Keratinocyte (primary cell): ENCODE measurements around the gene COPS8.

ENCODE experiments used
- CTCF ChIP-seq, 3 experiments: IDR thresholded peaks in 1 of 3; conservative IDR thresholded peaks in 1 of 3; optimal IDR thresholded peaks in 1 of 3; 2 replicates in 2 of 3; 3 replicates in 1 of 3; pipeline versions ENCODE3 to v1.5.1; 2011; ENCODE audit warnings: low read length in 3 of 3, mild to moderate bottlenecking in 3 of 3, moderate library complexity in 2 of 3, control low read depth in 1 of 3, inconsistent platforms in 1 of 3; ENCODE audit not compliant: insufficient read depth in 2 of 3; ENCODE audit errors: extremely low read depth in 1 of 3
- EZH2 ChIP-seq: IDR thresholded peaks from one replicate; pipeline ENCODE4 v1.6.1; 2012; ENCODE audit warnings: inconsistent platforms, mild to moderate bottlenecking, low read length, moderate library complexity

GRCh38 chr2:237124820-237125219 lies 39.1 kb downstream of the COPS8 start:
- no peak for TF ChIP-seq CTCF (optimal IDR thresholded peaks at IDR 0.05 in 1 of 3, IDR thresholded peaks at IDR 0.05 in 1 of 3, conservative IDR thresholded peaks at IDR 0.05 in 1 of 3; ENCODE audit: extremely low read depth in 1 of 3, insufficient read depth in 2 of 3, low read length in 3 of 3)
- TF ChIP-seq EZH2, result no peak
